Hepatocyte (in vitro differentiated cells): Measurements from ENCODE around the gene TMC1. TPM values are rescaled to one million over a fixed set of nuclear protein-coding genes. Genes with fewer than 3 reads are reported as not detected.
A peak's percentile ranks its signal among the peaks of the same experiment; 100 is the strongest.
"Not testable (repeated sequence)": the region's sequence is repeated elsewhere in the genome, so short reads cannot be mapped to it uniquely, and the experiment has no call there.

Experiments used
- DNase-seq: peaks from one replicate; pipeline ENCODE4 v3.0.0-alpha.2; 2016; ENCODE audit warnings: low spot score
- H2AFZ ChIP-seq: fragments of 200-600 bp; sonication (generic); 2 replicates; pipeline ENCODE4 v1.6.0; 2016; ENCODE audit warnings: antibody characterized with exemption, mild to moderate bottlenecking
- H3K27ac ChIP-seq: fragments of 200-600 bp; sonication (generic); 2 replicates; pipeline ENCODE4 v1.5.1; 2016; ENCODE audit warnings: mild to moderate bottlenecking
- H3K27me3 ChIP-seq: fragments of 200-600 bp; sonication (generic); 2 replicates; pipeline ENCODE4 v1.6.1; 2016
- H3K36me3 ChIP-seq: fragments of 200-600 bp; sonication (generic); replicated peaks from 2 replicates; pipeline ENCODE4 v1.5.1; 2016; ENCODE audit warnings: low read depth; ENCODE audit not compliant: insufficient read depth
- H3K4me1 ChIP-seq: fragments of 200-600 bp; sonication (generic); 2 replicates; pipeline ENCODE4 v1.5.1; 2016; ENCODE audit warnings: mild to moderate bottlenecking, moderate library complexity; ENCODE audit not compliant: insufficient read depth
- H3K4me2 ChIP-seq: fragments of 200-600 bp; sonication (generic); 2 replicates; pipeline ENCODE4 v1.6.0; 2016
- H3K4me3 ChIP-seq: fragments of 200-600 bp; sonication (generic); 2 replicates; pipeline ENCODE4 v1.5.1; 2016; ENCODE audit warnings: mild to moderate bottlenecking
- H3K79me2 ChIP-seq: fragments of 200-600 bp; sonication (generic); 2 replicates; pipeline ENCODE4 v1.6.0; 2017; ENCODE audit warnings: mild to moderate bottlenecking
- H3K9me2 ChIP-seq: fragments of 200-600 bp; sonication (generic); replicated peaks from 2 replicates; pipeline ENCODE4 v1.6.0; 2017; ENCODE audit warnings: mild to moderate bottlenecking; ENCODE audit not compliant: insufficient read depth
- H3K9me3 ChIP-seq: fragments of 200-600 bp; sonication (generic); 2 replicates; pipeline ENCODE4 v1.5.1; 2016; ENCODE audit warnings: low read depth, mild to moderate bottlenecking
- H4K20me1 ChIP-seq: fragments of 200-600 bp; sonication (generic); 2 replicates; pipeline ENCODE4 v1.6.0; 2016; ENCODE audit warnings: mild to moderate bottlenecking; ENCODE audit not compliant: insufficient read depth, poor library complexity, severe bottlenecking
- CTCF ChIP-seq: fragments of 200-600 bp; sonication (generic); IDR thresholded peaks from 2 replicates; pipeline ENCODE4 v1.5.1; 2016; ENCODE audit warnings: antibody characterized with exemption, mild to moderate bottlenecking; ENCODE audit not compliant: poor library complexity
- EZH2 ChIP-seq: fragments of 200-600 bp; sonication (generic); IDR thresholded peaks from 2 replicates; pipeline ENCODE4 v1.6.1; 2016; ENCODE audit warnings: antibody characterized with exemption, mild to moderate bottlenecking, borderline replicate concordance
- EZH2phosphoT487 ChIP-seq: fragments of 200-600 bp; sonication (generic); IDR thresholded peaks from one replicate; pipeline ENCODE4 v1.6.1; 2018; ENCODE audit warnings: antibody characterized with exemption, mild to moderate bottlenecking, low read depth, moderate library complexity; ENCODE audit not compliant: unreplicated experiment, severe bottlenecking
- WGBS: methylation state at CpG from one replicate; pipeline ENCODE4 v1.1.6; 2016; ENCODE audit warnings: low lambda C conversion rate; ENCODE audit errors: missing lambda C conversion rate; 5-methylcytosine and 5-hydroxymethylcytosine counted together
- polyA plus RNA-seq: library from polyadenylated mRNA; unstranded; fragments of >200 nt; fragmentation: Nextera tagmentation; extraction: Ambion mirVana; gene quantifications from 2 replicates; pipeline ENCODE4 v1.2.1, GENCODE V29; 2016
- total RNA-seq: library from RNA; depleted of rRNA; stranded (reverse); fragments of >200 nt; gene quantifications from 2 replicates; pipeline ENCODE4 v1.2.3, GENCODE V29; 2014

TMC1 gene
- total and polyA plus RNA-seq, 2 experiments from 2014 or later: 0.20 to 0.23 TPM

- 52% methylated on average over 1 of the region's 1 CpG for WGBS
- Histone ChIP-seq H3K27me3 (no peaks in the 10 kb centered on the region), H3K9me2 (no peaks in the 10 kb centered on the region), H2AFZ (peak overlapping the region; percentile 12), H3K4me2 (no peak overlapping the region), H3K79me2 (no peaks in the 10 kb centered on the region), H3K4me1 (no peaks in the 10 kb centered on the region), H3K4me3 (no peak overlapping the region), H4K20me1 (no peaks in the 10 kb centered on the region), H3K27ac (peak overlapping the region; percentile 58), H3K36me3 (no peaks in the 10 kb centered on the region), H3K9me3 (no peaks in the 10 kb centered on the region)
- DNase-seq: no peak
- no peak for TF ChIP-seq CTCF
- no peak for TF ChIP-seq EZH2phosphoT487
- no peak for TF ChIP-seq EZH2
These were observed 11.8 kb upstream of the TMC1 start for GRCh38 chr9:72509635-72510034.

- H3K9me2 ChIP-seq: not testable (repeated sequence)
These were observed 397 bp upstream of the TMC1 start for GRCh38 chr9:72521011-72521410.

GRCh38 chr9:72524820-72525540 lies 3.6 kb downstream of the TMC1 start:
- 61% methylated on average over 9 of the region's 9 CpGs for WGBS
- Histone ChIP-seq H3K4me1 (peaks cover 16% of the 10 kb centered on the region), H3K9me3 (no peaks in the 10 kb centered on the region), H3K79me2 (no peaks in the 10 kb centered on the region), H3K4me2 (no peak overlapping the region), H2AFZ (no peak overlapping the region), H3K36me3 (no peaks in the 10 kb centered on the region), H4K20me1 (no peaks in the 10 kb centered on the region), H3K4me3 (no peak overlapping the region), H3K9me2 (no peaks in the 10 kb centered on the region), H3K27ac (peak overlapping the region; percentile 88), H3K27me3 (no peaks in the 10 kb centered on the region)
- TF ChIP-seq EZH2phosphoT487: no peak
- no peak for TF ChIP-seq CTCF
- TF ChIP-seq EZH2: no peak
- peak; percentile 86 for DNase-seq

More at GRCh38 chr9:72521011-72521410, 397 bp upstream of the TMC1 start:
- not testable (repeated sequence) for H3K27ac ChIP-seq, H3K79me2 ChIP-seq, H3K4me1 ChIP-seq, H3K4me3 ChIP-seq, H3K27me3 ChIP-seq, H2AFZ ChIP-seq, H3K9me3 ChIP-seq, H3K36me3 ChIP-seq, H3K4me2 ChIP-seq, H4K20me1 ChIP-seq, DNase-seq
- 97% methylated on average over 9 of the region's 9 CpGs for WGBS

GRCh38 chr9:72526901-72527800 lies 5.7 kb downstream of the TMC1 start:
- 28% methylated on average over 19 of the region's 19 CpGs for WGBS
- H3K79me2 ChIP-seq: no peaks in the 10 kb centered on the region
- no peaks in the 10 kb centered on the region for H3K9me3 ChIP-seq
- H4K20me1 ChIP-seq: no peaks in the 10 kb centered on the region
- no peak overlapping the region for H3K4me3 ChIP-seq
- peaks cover 16% of the 10 kb centered on the region for H3K4me1 ChIP-seq
- H3K27me3 ChIP-seq: no peaks in the 10 kb centered on the region
- no peak for TF ChIP-seq EZH2
- no peak for TF ChIP-seq CTCF
- no peak for TF ChIP-seq EZH2phosphoT487
- H3K9me2 ChIP-seq: no peaks in the 10 kb centered on the region
- no peaks in the 10 kb centered on the region for H3K36me3 ChIP-seq
- H3K4me2 ChIP-seq: peak overlapping the region; percentile 76
- H3K27ac ChIP-seq: peak overlapping the region; percentile 88
- H2AFZ ChIP-seq: peak overlapping the region; percentile 69
- peak; percentile 92 for DNase-seq
